Fibroblast of the aortic adventitia (primary cell): Measurements from ENCODE around the gene RBM6. TPM values are rescaled to one million over a fixed set of nuclear protein-coding genes. Genes with fewer than 3 reads are reported as not detected.
"Not testable (repeated sequence)": the region's sequence is repeated elsewhere in the genome, so short reads cannot be mapped to it uniquely, and the experiment has no call there.

ENCODE experiments used
- DNase-seq: peaks from one replicate; pipeline ENCODE4 v3.0.0-alpha.2; 2010; ENCODE audit warnings: low read depth
- H3K4me3 ChIP-seq: 2 replicates; pipeline ENCODE4 v1.5.1; 2011; ENCODE audit warnings: low read depth, mild to moderate bottlenecking, control low read depth, low read length, moderate library complexity
- total RNA-seq: library from RNA; depleted of rRNA; stranded (reverse); fragments of >200 nt; gene quantifications from 2 replicates; pipeline ENCODE4 v1.2.3, GENCODE V29; 2012; ENCODE audit warnings: low replicate concordance
- TF ChIP-seq, protein P1 (sequence below): IDR thresholded peaks from 2 replicates; pipeline ENCODE4 v1.5.1; 2011; ENCODE audit warnings: mild to moderate bottlenecking, low read length, control low read depth, inconsistent platforms; ENCODE audit not compliant: insufficient read depth

RBM6 gene
- total RNA-seq, 1 donor, result 48.5 TPM

DNA sequence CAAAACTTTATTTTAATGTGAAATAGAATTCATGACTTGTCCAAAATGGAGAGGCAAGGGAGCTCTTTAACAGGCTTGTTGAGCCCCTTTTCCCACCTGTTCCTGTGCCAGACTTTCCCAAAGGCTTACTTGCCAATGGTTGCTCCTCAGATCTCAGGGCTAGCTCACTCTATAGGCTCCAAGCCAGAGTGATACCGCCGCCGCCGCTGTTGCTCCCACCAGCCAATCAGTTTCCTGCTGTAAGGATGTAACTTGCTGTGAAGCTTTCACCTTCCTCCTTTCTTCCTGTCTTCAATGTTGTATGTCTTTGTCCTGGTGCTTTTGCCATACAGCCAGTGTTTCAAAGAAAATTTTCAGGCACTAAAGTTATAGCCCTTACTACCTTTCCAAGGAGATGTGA is 107.5 kb downstream of the RBM6 start:
- no peak overlapping the region for H3K4me3 ChIP-seq
- TF ChIP-seq, protein P1, sequence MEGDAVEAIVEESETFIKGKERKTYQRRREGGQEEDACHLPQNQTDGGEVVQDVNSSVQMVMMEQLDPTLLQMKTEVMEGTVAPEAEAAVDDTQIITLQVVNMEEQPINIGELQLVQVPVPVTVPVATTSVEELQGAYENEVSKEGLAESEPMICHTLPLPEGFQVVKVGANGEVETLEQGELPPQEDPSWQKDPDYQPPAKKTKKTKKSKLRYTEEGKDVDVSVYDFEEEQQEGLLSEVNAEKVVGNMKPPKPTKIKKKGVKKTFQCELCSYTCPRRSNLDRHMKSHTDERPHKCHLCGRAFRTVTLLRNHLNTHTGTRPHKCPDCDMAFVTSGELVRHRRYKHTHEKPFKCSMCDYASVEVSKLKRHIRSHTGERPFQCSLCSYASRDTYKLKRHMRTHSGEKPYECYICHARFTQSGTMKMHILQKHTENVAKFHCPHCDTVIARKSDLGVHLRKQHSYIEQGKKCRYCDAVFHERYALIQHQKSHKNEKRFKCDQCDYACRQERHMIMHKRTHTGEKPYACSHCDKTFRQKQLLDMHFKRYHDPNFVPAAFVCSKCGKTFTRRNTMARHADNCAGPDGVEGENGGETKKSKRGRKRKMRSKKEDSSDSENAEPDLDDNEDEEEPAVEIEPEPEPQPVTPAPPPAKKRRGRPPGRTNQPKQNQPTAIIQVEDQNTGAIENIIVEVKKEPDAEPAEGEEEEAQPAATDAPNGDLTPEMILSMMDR, result no peak
- DNase-seq, result no peak

DNA sequence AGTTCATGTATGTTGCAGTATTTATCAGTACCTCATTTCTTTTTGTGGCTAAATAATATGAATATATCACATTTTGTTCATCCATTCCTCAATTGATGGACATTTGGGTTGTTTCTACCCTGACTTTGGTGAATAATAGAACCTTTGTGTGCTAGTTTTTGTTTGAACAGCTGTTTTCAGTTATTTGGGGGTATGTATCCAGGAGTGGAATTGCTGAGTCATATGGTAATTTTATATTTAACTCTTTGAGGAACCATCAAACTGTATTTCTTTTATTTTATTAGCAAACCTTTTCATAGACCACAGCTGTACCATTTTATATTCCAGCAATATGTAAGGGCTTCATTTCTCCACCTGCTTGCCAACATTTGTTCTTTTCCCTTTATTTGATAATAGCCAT is 110.4 kb downstream of the RBM6 start:
- peak; percentile 87 for DNase-seq
- TF ChIP-seq, protein P1, result no peak

DNA sequence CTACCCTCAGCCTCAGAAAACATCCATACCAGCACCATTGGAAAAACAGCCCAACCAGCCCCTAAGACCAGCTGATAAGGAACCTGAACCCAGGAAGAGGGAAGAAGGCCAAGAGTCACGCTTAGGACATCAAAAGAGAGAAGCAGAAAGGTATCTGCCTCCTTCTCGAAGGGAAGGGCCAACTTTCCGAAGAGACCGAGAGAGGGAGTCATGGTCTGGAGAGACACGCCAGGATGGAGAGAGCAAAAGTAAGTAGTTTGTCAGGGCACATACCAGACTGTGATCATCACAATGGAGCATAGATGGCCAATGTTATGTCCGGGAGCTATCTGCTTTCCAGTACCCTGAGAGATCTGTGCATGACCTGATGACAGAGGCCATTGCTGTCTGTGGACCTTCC is 117.8 kb downstream of the RBM6 start:
- TF ChIP-seq, protein P1, result no peak
- no peak overlapping the region for H3K4me3 ChIP-seq
- DNase-seq, result no peak

More for the DNA sequence above, 110.4 kb downstream of the RBM6 start:
- H3K4me3 ChIP-seq, result no peak overlapping the region

DNA sequence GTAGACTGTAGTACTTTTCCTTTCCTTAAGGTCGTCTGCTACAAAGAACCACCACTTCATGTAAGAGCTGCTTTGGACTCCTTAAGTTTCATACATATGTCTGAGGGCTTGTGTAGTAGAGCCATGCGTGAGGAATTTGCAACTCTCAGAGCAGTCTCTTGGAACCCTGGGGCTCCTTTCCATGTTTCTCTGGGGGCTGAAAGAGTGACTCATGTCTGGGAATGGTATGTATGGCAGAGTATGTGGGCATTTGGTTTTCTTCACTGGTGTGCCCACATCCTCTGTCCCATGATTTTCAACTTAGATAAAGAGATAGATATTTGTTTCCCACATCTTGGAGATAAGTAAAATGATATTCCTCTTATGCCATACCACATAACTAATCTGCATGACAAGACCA is 128.2 kb downstream of the RBM6 start:
- DNase-seq, result peak; percentile 21
- no peak overlapping the region for H3K4me3 ChIP-seq

DNA sequence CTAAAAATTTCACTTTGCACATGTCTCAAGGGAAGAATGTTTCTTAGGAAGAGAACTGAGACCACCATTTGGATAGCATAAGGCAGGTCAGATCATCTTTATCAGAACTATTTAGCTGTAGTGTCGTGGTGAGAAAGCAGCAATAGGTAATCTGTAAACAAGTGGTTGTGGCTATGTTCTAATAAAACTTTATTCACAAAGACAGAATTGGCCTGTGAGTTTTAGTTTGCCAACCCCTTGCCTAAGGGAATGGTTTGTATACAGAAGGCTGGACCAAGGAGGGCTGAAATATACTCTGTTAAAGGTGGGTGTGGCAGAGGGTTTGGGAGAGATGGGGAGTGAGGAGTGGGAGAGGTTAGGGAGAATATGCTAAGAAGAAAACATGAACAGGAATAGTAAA is 138.1 kb downstream of the RBM6 start:
- TF ChIP-seq, protein P1, result no peak
- no peak for DNase-seq
- H3K4me3 ChIP-seq, result no peak overlapping the region

More for the DNA sequence above, 128.2 kb downstream of the RBM6 start:
- TF ChIP-seq, protein P1, result no peak

DNA sequence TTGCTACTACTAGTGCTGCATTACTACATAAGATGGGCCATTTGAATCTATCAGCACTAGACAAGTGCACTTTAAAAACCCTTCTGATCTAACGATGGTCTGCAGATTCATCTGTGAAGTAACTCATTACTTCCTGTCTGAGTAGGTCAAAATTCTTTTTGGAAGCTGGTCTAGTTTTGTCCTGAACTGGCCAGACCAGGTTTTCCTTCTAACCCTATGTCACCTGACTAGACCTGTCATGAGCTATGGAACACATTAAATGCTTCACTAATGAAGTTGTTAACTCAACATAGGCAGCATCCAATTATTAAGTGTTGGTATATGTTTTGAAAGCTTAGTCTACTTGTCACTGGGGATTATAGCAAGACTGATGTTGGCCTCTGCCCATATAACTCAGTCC is 138.7 kb downstream of the RBM6 start:
- DNase-seq, result no peak
- no peak overlapping the region for H3K4me3 ChIP-seq
- TF ChIP-seq, protein P1, result no peak

DNA sequence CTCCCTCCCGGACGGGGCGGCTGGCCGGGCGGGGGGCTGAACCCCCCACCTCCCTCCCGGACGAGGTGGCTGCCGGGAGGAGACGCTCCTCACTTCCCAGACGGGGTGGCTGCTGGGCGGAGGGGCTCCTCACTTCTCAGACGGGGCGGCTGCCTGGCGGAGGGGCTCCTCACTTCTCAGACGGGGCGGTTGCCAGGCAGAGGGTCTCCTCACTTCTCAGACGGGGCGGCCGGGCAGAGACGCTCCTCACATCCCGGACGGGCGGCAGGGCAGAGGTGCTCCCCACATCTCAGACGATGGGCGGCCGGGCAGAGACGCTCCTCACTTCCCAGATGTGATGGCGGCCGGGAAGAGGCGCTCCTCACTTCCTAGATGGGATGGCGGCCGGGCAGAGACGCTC is 145.0 kb downstream of the RBM6 start:
- not testable (repeated sequence) for H3K4me3 ChIP-seq, DNase-seq
